Activated T-helper 1 cell treated with Interleukin-2 at 50 U/mL for 16 hours (primary cell): ENCODE data around the gene FLT4.

Experiments
- DNase-seq: peaks from one replicate; pipeline ENCODE4 v3.0.0-alpha.2; 2020; ENCODE audit warnings: low read depth

The FLT4 gene

DNA sequence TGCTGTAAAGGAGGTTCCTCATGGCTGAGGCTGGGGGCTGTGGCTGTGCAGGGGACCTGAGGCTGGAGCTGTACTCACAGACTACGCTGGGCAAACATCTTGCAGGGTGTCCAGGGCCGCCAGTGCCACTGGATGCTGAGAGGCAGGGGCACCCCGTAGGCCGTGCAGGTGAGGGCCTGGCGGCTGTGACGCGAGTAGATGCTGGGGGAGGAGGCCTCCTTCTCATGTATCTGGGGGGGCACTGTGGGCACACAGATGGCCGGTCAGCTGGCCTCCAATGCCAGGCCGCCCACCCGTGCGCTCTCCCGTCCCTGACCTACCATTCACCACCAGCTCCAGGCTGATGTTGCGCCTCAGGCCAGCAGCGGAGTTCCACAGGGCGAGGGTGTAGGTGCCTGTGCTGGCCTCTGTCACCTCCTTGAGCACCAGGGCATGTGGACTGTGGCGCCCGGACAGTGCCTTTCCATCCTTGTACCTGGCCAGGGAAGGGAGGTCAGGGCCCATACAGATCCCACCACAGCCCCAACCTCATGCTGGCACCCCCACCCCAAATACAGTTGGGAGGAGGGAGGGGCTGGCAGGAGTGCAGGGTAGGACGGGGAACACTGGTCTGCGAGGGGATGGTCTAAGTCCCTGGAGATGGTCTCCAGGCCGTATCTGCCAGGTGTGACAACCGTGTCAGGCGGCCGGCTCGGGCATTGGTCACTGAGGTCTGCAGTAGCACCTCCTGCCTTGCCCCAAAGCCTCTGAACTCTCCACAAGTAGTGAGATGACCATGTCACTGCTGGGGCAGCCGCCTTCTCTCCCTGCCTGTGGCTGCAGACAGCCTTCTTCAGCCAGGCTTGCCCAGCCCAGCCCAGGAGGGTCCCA lies 23.4 kb downstream of the FLT4 start:
- no peak for DNase-seq

DNA sequence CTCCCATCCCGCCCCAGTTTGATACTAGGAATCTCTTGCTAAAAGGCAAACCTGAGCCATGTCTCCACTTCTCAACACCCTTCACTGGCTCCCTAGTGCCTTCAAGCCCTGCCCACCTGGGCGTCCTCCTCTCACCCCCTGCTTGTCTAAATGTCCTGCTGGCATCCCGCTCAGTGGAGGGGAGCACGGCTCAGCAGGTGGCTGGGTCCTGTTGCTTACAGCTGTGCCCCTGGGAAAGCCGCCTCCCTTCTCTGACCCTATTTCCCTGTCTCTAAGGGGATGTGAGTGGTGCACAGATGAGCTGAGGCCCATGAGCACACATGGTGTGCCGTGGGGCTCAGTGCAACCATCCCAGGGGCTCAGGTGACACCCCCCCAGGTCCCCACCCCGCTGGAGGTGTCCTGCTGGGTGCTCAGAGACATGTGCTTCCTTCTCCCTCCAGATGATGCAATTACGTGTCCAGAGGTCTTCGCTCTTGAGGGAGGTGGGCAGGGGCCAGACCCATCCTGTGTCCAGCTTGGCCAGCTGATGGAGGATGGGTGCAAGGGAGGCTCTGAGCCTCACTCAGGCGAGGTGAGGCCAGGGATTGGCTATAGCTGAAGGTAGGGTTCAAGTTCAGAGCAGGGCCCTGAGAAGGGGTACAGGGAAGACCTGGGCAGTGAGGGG lies 24.1 kb downstream of the FLT4 start:
- DNase-seq: no peak

DNA sequence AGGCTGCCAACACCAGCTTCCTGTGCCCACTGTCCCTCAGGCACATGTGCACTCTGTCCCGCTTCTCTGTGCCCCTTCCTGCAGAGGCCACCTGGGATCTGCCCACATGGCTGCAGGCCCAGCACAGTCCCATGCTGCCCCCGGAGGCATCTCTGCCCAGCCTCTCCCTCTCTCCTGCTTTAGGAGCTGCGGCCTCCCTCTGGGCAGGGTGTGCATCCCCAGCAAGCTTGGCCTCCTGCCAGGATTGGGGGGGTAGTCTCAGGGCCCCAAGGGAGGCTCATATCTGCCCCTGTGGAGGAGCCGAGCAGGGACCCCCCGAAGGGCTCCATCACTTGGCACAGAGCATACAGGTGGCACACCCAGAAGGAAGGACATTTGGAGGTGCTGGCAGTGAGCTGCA lies 24.8 kb downstream of the FLT4 start:
- DNase-seq: no peak

- no peak for DNase-seq
These were observed 25.6 kb downstream of the FLT4 start for GRCh38 chr5:180623844-180624243.

- DNase-seq: no peak
These were observed 26.0 kb downstream of the FLT4 start for GRCh38 chr5:180623411-180623834.

DNA sequence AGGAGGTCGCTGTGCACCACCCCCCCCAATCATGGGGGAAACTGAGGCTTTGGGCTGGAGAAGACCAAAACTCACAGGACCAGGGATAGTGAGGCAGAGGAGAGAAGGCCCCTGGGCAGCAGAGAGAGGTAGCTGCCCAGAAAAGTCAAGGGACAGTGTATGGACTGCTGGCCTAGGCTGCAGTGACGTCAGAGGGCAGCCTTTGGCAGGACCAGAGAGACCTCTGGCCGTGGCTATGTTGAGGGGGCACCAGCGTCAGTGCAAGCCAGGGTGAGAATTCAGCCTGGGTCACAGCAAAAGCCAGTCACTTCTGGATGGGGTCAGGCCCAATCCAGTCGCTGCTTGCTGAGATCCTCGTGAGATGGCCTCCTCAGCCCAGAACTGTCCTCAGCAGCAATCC lies 26.5 kb downstream of the FLT4 start:
- no peak for DNase-seq

GRCh38 chr5:180621311-180621710 lies 28.1 kb downstream of the FLT4 start:
- no peak for DNase-seq

- DNase-seq: no peak
These were observed 29.4 kb downstream of the FLT4 start for GRCh38 chr5:180620014-180620413.

DNA sequence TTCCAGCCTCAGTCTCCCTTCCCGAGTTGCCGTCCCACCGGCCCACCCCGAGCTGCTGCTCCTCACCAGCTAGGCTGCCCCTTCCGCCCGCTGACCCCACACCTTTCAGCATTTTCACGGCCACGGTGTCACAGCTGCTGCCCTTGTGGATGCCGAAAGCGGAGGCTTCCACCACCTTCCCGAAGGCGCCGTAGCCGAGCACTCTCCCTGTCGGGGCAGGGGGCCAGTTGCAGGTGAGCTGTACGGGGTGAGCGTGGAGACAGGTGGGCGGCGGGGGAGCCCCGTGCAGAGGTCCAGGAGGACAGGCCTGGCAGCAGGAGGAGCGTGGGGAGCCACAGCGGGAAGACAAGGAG lies 29.9 kb downstream of the FLT4 start:
- DNase-seq: no peak

GRCh38 chr5:180618829-180619562 lies 30.4 kb downstream of the FLT4 start:
- no peak for DNase-seq

DNA sequence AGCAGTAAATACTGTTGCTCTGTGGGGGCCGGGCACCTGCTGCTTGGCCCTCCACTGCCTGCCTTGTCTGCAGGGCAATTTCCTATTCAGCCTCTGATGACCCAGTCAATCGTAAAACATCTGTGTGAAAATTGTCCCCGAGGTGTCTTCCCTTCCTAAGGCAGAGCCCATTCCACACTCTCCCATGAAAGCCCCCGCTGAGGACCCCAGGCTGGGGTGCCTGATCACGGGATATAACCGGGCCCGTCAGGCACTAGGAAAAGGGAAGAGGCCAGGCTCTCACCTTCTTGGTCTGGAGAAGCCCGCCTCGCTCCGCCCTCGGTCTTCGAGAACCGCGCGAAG lies 30.9 kb downstream of the FLT4 start:
- DNase-seq: no peak

DNA sequence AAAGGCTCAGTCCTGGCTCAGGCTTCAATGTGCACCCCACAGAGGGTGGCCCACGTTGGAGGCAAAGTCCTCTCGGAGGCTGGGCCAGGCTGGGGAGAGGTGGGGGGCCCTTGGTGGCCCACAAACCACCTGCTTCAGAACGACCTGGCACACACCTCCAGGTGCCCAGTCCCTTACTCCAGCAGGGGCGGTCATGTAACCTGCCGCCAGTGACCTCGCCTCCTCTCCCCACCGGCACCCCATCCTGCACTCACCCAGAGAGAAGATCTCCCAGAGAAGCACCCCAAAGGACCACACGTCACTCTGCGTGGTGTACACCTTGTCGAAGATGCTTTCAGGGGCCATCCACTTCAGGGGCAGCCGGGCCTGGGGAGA lies 35.6 kb downstream of the FLT4 start:
- no peak for DNase-seq

- no peak for DNase-seq
These were observed 36.1 kb downstream of the FLT4 start for GRCh38 chr5:180613188-180613813.

DNA sequence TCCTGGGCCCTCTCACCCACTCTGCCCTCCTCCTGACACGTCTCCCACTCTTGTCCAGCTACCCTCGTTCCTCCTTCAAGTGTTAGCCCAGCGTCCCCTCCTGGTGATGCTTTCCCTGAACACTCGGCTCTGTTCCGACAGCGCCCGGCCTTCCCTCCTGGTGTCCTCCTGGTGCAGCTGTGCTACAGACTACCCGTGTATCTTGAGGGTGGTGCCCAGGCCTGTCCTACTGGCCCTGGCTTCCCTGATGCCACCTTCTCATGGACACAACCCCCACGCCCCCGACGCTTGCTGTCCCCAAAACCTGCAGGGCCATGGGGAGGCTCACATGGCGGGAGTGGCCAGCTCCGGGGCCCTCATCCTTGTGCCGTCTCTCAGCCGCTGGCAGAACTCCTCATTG lies 36.7 kb downstream of the FLT4 start:
- DNase-seq: no peak

- DNase-seq: no peak
These were observed 38.1 kb downstream of the FLT4 start for GRCh38 chr5:180611140-180611850.

DNA sequence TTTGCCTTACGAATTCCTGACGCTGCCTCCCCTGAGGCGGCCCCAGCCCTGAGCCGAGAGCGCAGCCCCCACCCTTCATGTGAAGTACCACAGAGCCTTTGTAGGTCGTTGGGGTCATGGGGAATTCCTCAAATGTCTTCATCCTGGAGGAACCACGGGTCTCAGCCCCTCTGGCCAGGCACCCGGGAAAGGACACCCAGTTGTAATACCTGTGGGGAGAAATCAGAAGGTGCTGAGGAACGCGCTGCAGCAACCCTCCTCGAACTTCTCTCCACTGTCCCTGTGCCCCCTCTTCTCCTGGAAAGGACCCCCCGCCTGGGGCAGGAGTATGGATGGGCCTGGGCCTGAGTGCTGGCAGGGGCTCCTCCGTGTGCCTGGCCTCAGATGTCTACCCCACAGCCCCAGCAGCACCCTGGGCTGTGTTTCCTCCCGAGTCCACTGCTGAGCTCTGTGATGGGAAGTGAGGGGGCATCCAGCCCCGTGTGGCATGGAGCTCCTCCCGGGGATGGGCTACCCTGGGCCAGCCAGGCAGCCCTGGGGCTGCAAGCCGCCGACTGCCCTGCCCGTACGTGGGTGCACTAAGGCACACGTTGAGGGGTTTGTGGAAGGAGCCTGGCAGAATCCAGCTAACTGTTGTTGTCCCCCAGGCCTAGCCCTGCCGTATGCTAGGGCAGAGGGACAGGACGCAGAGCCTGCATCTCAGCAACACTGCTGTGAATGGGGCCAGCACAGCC lies 39.4 kb downstream of the FLT4 start:
- no peak for DNase-seq

DNA sequence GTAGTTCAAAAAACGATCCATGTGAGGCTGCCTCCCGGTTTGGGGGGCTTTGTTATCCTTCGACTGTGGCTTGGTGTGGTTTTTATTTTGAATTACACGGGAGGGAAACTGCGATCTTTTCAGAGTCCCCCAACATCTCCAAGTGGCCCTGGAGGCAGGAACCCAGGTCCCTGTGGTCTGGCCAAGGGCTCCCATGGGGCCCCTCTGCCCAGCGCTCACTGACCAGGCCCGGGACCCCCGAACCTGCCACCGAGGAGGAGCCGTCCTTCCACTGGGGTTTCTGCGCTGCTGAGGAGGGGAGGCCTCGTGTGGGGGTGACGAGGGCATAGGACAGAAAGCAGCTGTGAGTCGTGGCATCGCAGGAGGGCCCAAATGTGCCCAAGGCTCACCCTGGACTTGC lies 40.0 kb downstream of the FLT4 start:
- DNase-seq: no peak

GRCh38 chr5:180608572-180609310 lies 40.7 kb downstream of the FLT4 start:
- no peak for DNase-seq

DNA sequence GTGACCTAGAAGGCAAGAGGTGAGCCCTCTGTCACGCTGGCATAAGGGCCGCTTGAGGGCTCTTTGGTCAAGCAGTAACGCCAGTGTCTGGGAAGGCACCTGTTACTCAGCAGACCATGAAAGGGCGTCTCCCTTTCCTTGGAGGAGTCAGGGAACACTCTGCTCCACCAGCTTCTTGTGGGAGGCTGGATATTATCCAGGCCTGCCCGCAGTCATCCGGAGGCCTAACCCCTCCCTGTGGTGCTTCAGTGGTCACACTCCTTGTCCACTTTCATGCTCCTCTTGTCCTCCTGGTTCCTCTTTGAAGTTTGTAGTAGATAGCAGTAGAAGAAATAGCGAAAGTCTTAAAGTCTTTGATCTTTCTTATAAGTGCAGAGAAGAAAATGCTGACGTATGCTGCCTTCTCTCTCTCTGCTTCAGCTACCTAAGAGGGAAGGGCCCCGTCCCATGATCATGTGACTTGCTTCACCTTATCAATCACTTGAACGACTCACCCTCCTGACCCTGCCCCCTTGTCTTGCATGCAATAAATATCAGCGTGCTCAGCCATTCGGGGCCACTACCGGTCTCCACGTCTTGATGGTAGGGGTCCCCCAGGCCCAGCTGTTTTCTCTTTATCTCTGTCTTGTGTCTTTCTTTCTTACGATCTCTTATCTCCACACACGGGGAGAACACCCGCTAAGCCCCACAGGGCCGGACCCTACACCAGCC lies 41.4 kb downstream of the FLT4 start:
- no peak for DNase-seq

GRCh38 chr5:180606215-180606785 lies 43.1 kb downstream of the FLT4 start:
- no peak for DNase-seq
